Stimulated activated CD4-positive, alpha-beta T cell treated with anti-CD3 and anti-CD28 coated beads, Interleukin-1b, Interleukin-23, amount 100 ng/mL, for 4 hours (primary cell): ENCODE measurements around the gene MMEL1.

Experiments
- DNase-seq, 2 donors: peaks; one replicate each; pipeline ENCODE4 v3.0.0-alpha.2; 2020; ENCODE audit warnings: low read depth in 2 of 2

MMEL1 gene

GRCh38 chr1:2642560-2643413, 10.0 kb upstream of the MMEL1 start:
- DNase-seq = peak; percentile 89 to 91

DNA sequence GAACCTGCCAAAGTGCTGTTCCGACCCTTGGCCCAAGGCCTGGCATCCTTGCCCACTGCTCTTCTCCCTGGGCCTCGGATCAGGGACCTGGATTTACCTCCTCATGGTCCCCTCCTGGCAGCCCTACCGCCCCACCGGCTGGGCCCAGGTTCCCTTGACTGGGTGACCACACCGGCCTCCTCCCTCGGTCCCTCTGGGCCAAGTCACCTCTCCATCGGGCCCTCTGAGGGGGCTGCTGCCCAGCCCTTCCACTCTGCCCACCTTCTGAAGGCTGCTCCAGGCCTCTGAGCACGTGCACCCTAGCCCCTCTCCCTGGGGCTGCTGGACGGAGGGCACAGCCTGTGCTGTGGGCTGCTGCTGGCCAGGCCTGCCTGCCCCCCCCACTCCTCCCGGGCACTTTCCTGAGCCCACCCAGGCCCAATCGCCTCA, 9.3 kb upstream of the MMEL1 start:
- DNase-seq = no peak

DNA sequence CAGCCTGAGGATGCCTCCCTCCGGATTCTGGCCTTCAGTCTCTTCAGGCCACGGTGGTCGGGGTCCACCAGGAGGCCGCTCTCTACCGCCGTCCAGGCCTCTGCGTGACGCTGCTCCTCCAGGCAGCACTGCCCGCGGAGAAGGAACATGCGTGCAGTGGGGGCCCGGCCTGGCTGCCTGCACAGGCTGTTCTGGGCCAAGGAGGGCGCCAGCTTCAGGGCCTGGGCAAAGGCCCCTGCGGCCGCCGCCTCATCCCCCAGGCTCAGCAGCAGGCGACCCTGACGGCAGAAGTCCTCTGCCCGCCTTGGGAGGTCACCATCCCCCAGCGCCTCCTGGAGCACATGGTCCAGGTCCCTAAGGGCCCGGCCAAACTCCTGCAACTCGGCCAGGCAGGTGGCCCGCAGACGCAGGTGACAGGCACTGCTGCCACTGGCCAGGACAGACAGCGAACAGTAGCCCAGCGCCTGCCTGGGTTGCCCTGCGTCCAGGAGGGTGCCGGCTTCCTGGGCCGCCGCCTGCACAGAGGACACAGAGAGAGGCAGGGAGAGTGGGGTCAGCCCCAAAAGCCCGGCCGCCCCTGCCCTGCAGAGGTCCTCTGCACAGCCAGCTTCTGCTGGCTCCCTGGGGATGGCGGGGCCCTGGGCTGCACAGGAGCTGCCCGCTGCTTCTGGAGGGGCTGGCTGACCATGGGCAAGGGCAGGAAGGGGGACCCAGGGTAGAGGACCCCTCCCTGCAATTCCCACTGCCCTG, 8.7 kb upstream of the MMEL1 start:
- DNase-seq = no peak

- no peak for DNase-seq
These were observed 7.8 kb upstream of the MMEL1 start for GRCh38 chr1:2640626-2641025.

- no peak for DNase-seq
These were observed 7.0 kb upstream of the MMEL1 start for GRCh38 chr1:2639607-2640521.

DNA sequence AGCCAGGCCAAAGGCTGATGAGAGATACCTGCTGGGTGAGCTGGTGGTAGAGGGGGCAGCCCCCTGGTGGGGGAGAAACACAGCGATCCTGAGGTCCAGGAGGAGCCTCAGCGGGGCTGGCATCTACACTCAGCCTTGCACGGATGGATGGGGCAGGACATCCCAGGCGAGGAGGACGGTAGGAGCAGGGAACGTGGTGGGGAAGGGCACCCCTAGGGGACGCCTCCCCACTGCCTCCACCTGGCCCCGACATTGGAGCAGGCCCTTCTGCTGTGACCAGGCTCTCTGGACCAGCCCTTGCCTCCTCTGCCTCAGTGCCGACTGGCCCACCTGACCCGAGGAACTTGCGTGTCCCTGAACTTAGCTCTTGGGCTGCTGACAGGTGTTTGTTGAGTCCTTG, 6.4 kb upstream of the MMEL1 start:
- DNase-seq = no peak

DNA sequence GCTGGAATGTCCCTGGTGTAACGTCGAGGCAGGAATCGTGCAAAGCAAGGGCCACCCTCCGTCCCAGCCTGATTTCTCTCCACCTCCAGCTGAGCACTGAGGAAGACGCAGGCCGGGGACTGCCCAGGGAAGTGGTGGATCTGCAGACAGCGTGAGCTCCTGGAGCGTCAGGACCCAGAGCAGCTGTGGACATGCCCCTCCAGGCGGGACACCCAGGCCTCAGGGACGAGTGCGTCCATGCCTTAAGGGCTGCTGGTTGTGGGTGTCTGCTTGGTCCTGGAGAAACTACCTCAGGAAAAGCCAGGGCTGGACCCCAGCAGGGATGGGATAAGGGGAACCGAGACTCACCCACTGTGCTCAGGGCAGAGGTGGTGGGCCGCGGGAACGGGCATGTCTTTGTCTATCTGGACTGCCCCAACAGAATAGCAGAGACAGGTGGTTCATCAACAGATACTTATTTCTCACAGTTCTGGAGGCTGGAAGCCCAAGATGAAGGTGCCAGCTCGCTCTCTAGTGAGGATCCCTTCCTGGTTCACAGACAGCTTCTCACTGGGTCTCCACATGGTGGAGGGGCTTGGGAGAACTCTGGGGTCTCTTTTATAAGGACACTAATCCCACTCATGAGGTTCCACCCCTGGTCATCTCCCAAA, 5.8 kb upstream of the MMEL1 start:
- no peak for DNase-seq

GRCh38 chr1:2637442-2638145, 4.8 kb upstream of the MMEL1 start:
- no peak for DNase-seq

- DNase-seq = no peak
These were observed 3.9 kb upstream of the MMEL1 start for GRCh38 chr1:2636733-2637132.

DNA sequence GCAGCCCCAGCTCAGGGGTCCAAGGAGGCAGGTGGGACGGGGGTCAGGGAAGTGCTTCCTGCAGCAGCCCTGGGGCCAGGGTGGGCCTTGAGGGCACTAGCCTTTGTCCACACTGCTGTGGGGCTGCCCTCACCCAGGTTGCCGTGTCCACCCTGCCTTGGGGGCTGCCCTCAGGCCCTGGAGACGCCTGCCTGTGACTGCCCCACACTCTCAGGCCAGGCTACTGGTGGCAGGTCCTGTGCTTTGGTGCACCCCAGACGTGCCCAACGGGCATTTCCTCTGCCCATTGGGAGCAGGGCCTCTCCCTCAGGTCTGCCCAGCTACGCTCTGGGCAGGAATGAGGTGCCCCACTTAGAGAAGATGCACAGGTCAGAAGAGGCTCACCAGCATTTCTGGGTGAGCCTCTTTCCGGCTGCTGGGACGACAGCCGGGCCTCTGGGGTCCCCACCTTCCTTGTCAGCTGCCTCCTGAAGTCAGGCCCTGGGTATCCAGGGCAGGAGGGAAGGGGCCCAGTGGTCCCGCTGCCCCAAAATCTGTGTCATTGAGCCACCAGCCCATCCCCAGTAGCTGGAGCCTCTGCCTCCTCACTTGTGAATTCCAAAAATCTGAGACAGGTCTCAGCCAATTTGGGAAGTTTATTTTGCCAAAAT, 2.7 kb upstream of the MMEL1 start:
- no peak for DNase-seq

DNA sequence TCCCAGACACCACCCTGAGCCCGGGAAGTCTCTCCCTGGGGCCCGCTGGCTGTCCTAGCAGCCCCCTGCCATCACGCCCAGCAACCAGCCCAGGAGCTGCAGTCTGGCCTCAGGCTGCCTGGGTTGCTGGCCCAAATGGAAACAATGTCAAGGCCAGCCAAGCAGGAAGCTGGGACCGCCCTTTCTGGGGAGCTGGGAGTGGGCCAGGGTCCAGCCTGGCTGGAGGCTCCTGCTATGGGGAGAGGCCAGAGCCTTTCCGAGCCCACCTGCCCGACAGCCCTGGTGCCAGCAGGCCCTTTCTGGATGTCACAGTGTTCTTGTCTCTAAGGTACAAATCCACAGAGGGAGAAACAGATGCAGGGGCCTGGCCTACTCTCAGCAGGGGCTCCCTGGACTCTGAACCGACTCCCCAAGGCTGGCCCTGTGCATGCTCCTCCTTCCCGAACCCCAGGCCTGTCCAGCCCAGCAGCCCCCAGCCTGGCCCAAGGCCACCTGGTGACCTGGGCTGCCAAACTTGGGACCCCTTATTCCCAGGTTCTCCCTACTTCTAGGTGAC, 1.2 kb upstream of the MMEL1 start:
- no peak for DNase-seq

GRCh38 chr1:2633366-2633935, 635 bp upstream of the MMEL1 start:
- no peak for DNase-seq

DNA sequence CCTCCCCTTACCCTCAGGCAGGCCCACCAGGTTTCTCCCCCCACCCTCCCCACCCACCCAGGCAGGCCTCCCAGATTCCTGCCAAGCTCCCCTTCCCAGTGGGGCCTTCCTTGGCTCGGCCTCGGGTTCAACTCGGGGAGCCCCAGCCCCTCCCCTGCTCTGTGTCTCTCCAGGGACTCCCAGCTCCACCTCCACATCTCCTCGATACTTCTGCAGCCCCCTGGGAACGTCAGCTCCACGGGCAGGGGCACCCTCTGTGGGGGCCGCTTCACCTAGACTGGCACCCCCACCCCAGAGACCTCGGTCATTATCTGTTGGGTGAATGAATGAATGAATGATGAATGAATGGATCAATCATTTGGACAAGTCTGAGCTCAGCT, 775 bp downstream of the MMEL1 start:
- no peak for DNase-seq

DNA sequence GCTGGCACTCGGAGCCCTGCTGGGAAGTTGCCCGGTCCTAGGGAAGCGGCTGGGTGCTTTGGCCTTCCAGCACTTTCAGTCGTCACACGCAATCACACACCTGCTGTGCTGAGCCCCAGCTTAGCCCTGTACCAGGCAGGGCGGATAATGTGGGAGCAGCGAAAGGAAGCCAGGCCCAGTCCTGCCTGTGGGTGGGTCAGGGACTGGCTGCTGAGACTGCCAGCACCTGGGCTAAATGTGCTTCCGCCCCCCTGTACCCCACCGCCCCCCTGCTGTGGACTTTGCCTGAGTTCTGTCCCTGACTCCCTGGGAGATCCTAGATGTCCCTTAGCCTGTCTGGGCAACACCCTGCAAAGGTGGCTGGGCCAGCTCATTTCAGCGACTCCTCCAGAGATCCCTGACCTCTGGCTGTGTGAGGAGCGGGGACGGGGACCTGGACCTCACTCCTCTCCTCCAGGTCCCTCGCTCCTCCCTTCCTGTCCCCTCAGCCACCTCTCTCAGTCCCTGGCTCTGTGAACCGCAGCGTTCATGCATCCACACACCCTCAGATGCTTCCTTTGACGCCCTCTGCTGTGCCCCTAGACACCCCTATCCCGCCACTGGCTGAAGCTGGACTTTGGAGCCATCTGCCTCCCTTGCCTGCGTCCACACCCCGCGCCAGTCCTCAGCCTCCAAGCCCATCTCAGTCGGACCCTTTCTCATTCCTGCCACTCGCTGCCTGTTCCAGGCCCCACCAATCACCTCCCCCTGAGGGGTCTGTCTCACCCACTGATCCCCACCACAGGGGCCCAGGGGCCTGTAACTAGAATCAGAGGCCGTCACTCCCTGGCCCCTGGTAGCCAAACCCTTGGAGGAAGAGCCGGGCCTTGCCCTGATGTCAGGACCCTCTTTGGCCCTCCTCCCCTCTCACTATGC, 1.4 kb downstream of the MMEL1 start:
- DNase-seq = no peak

- DNase-seq = no peak
These were observed 2.2 kb downstream of the MMEL1 start for GRCh38 chr1:2630498-2631135.

DNA sequence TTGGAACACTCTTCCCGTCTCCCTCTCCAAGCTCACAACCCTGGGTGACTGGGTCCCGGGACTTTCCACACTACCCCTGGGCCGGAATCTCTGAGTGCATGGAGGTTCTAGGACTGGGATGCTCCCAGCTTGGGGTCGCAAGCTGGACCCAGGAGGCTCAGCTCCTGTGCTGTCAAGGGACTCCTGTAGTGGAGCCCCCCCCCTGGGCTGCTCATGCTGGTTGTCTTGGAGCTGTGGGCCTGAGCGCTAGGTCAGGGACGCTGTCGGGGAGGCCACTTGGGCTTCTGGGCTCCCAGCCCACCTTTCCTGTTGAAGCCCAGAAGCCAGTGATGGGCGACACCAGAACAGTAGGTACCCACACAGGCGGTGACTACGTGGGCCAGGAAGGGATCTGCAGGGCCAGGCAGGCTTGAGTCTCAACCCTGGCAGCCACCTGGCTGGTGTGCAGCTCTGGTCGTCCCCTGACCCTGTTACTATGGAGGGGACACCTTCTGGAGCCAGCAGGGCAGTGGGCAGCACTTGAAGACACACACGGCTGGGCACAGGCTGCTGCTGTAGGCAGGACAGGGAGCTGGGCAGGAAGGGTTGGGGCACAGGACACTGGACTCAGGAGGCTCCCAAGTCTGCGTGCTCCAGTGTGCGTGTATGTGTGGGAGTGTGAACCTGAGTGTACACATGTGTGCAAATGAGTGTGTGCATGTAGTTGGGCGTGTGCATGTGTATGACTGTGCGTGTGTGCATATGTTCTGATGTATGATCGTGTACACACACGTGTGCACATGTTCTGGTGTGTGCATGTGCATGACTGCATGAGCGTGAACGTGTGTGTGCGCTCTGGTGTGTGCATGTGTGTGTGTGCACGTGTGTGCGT, 3.0 kb downstream of the MMEL1 start:
- DNase-seq = no peak

DNA sequence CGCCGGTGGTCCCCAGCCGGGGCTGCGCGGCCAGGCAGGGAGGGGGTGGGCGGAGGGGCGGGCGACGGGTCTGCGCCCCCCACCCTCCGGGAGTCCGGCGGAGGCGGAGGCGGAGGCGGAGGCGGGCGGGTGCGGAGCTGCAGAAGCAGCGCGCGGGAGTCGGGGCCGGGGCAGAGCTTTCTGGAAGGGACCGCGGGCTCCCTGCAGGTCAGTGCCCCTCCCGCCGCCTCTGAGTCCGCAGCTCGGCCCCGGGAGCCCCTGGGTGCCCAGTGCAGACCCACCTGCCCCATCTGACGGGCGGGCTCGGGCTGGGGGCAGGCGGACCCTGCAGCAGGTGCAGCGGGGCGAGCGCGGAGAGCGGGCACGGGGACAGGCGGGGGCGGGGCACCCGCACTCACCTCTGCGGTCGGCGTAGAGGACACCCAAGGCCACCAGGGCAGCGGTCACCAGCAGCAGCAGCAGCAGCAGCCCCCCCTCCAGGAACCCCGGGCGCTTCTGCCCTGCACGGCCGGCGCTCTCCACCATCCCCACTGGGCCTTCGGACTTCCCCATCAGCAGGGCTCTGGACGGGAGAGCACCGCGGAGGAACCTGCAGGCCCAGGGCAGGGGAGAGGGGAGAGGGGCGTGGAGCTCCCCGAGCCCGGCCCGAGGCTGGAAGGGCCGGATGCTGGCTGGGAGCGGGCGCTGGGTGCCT, 3.7 kb downstream of the MMEL1 start:
- DNase-seq = no peak
